ENCODE data around the gene SLC9B2.
"Not testable (repeated sequence)": the region's sequence is repeated elsewhere in the genome, so short reads cannot be mapped to it uniquely, and the experiment has no call there.

The SLC9B2 gene

GRCh38 chr4:103019308-103020124 is 57.0 kb downstream of the SLC9B2 start, which contains the start of gene SLC9B1:
TSS of gene SLC9B1 (minus strand) at chr4:103019705. CDS start at chr4:102991711, 27,994 bp downstream.
- DNase-seq (ENCODE audit: low spot score), result peak; percentile 97

GRCh38 chr4:103018391-103019307 is 57.9 kb downstream of the SLC9B2 start:
- DNase-seq (ENCODE audit: low spot score), result peak; percentile 68

DNA sequence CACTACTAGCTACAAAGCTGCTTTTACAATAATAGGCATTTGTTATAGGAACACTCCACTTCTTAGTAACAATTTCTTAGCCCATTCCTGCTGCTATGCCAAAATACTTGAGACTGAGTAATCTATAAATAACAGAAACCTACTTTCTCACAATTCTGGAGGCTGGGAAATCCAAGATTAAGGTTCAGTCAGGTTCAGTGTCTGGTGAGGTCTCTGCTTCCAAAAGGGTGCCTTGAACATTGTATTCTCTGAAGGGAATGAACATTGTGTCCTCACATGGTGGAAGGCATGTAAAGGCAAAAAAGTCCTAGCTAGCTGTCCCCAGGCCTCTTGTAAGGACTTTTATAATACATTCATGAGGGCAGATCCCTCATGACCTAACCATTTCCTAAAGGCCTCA is 64.0 kb downstream of the SLC9B2 start:
- DNase-seq (ENCODE audit: low spot score), result no peak

DNA sequence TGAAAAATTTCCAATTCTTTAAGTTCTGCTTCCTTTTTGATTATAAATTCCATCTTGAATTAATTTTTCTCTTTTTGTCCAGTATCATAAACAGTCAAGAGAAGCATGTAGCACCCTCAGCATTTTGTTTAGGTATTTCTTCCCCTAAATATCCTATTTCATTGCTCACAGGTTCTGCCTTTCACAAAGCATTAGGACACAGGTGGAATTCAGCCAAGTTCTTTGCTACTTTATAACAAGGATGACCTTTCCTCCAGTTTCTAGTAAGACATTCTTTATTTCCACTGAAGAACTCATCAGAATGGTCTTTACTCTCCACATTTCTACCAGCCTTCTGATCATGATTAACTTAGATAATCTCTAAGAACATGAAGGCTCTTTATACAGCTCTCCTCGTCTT is 64.5 kb downstream of the SLC9B2 start:
- DNase-seq (ENCODE audit: low spot score), result no peak

- DNase-seq (ENCODE audit: low spot score), result no peak
Measured at GRCh38 chr4:103011378-103012025, 65.1 kb downstream of the SLC9B2 start.

DNA sequence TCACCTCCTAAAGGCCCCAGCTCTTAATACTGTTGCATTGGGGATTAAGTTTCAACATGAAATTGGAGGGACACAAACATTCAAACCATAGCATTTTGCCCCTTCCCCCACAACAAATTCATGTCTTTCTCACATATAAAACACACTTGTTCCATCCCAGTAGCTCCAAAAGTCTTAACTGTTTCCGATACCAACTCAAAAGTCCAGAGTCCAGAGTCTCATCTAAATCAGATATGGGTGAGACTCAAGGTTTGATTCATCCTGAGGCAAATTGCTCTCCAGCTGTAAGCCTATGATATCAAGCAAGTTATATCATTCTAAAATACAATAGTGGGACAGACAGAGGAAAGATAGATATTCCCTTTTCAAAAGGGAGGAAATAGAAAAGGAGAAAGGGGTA is 65.8 kb downstream of the SLC9B2 start:
- DNase-seq (ENCODE audit: low spot score), result no peak

- no peak for DNase-seq (ENCODE audit: low spot score)
Measured at GRCh38 chr4:103008875-103009729, 67.5 kb downstream of the SLC9B2 start.

DNA sequence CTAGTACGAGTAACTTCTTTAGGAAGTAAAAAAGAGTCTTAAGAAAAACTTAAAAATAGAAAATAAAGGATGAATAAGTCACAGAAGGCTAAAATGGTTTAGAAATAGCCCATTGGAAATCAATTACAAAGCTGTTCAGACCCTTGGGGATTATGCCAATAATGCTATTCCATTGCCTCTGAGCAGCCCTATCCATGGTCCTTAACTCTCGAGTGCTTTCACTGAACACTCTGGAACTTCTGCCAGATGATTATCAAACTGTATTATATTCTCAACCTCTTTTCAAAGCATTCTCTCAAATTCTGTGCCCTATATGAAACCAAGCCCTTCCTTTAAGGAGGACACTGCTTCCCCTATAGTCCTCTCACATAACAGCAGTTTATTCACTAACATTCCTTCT is 74.0 kb downstream of the SLC9B2 start:
- no peak for DNase-seq (ENCODE audit: low spot score)

- no peak for DNase-seq (ENCODE audit: low spot score)
Measured at GRCh38 chr4:102994803-102995202, 81.8 kb downstream of the SLC9B2 start.

GRCh38 chr4:102993985-102994384 is 82.6 kb downstream of the SLC9B2 start:
- DNase-seq (ENCODE audit: low spot score), result not testable (repeated sequence)

DNA sequence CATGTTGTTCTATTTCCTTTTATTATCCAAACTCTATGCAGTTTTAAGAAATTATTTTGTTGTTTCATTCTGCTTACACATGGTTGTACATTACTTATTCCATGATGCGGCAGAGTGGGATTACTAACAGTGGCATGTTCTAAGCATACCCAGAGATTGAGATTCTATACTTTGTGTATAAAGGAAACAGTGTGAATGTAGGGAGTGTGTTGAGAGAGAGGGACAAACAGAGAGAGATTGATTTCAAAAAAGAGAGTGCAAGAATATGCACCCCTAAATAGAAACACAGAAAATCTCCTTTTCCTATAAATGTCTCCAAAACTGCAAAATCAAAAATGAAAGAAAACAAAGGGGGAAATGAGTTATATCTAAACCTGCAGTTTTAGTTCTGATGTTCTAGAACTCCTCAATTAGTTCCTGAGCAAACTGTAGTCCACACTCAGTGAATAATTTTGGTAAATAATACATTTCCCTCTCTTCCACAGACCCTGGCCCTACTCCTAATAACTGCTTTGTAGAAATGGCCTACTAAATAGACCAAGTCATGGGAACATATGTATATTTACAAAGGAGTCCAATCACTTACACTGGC is 88.0 kb downstream of the SLC9B2 start:
- DNase-seq (ENCODE audit: low spot score), result no peak

DNA sequence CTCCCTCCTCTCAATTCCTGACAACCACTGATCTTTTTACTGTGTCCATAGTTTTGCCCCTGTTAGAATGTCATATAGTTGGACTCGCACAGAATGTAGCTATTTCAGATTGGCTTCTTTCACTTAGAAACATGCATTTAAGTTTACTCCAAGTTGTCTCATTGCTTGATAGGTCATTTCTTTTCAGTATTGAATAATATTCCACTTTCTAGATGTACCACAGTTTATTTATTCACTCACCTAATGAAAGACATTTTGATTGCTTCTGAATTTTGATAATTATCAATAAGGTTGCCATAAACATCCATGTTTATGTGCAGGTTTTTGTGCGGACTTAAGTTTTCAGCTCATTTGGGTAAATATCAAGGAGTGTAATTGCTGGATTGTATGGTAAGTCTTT is 95.6 kb downstream of the SLC9B2 start:
- DNase-seq (ENCODE audit: low spot score), result no peak
